Body of pancreas (tissue), 4 donors: ENCODE data around the gene MYO1C.

ENCODE experiments used
- POLR2A ChIP-seq, 3 donors: fragments of 450-650 bp; IDR thresholded peaks; one replicate each; pipeline ENCODE4 v1.6.1; 2016; ENCODE audit warnings: antibody characterized with exemption in 3 of 3, mild to moderate bottlenecking in 2 of 3
- TF ChIP-seq, protein P1 (sequence below), 7 experiments: fragments of 450-650 bp in 4 of 7; fragments of 200-600 bp in 3 of 7; sonication (generic) in 3 of 7; IDR thresholded peaks; one replicate each; pipeline ENCODE4 v1.5.1; 2016 to 2019; ENCODE audit warnings: antibody characterized with exemption in 7 of 7

DNA sequence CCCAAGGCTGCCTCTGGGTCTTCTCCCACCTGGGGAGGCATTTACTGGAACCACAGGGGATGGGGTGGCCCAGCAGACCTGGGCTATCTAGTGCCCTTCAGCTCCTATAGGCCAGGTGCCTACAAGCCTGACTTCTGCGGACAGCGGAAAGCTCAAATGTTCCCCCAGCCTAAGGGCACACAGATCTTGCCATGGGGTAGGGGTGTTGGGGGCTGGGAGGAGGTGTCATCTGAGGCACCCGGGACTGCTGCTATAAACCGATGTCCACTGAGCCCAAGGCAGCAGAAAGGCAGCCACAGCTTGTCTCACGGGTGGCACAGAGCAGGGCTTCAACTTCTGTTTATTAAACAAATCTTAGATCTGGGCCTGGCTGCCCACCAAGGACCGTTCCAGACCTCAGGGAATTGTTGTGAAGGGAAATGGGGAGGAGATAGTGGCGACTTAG lies 3.6 kb downstream of the MYO1C start:
- TF ChIP-seq, protein P1, sequence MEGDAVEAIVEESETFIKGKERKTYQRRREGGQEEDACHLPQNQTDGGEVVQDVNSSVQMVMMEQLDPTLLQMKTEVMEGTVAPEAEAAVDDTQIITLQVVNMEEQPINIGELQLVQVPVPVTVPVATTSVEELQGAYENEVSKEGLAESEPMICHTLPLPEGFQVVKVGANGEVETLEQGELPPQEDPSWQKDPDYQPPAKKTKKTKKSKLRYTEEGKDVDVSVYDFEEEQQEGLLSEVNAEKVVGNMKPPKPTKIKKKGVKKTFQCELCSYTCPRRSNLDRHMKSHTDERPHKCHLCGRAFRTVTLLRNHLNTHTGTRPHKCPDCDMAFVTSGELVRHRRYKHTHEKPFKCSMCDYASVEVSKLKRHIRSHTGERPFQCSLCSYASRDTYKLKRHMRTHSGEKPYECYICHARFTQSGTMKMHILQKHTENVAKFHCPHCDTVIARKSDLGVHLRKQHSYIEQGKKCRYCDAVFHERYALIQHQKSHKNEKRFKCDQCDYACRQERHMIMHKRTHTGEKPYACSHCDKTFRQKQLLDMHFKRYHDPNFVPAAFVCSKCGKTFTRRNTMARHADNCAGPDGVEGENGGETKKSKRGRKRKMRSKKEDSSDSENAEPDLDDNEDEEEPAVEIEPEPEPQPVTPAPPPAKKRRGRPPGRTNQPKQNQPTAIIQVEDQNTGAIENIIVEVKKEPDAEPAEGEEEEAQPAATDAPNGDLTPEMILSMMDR (IDR thresholded peaks at IDR 0.05) = no peak
- TF ChIP-seq POLR2A (IDR thresholded peaks at IDR 0.05) = no peak
